Peyer's patch (tissue), 4 donors: ENCODE data around the gene ALB. TPM values are rescaled to one million over a fixed set of nuclear protein-coding genes. Genes with fewer than 3 reads are reported as not detected.

Experiments
- DNase-seq, 3 donors: peaks; one replicate each; pipeline ENCODE4 v3.0.0-alpha.2; 2017 to 2019
- H3K27ac ChIP-seq, 4 donors: fragments of 200-600 bp; sonication (generic); one replicate each; pipeline ENCODE4 v1.5.1; 2016 to 2019
- H3K27me3 ChIP-seq, 2 donors: fragments of 200-600 bp; sonication (generic); one replicate each; pipeline ENCODE4 v1.5.1; 2019
- H3K36me3 ChIP-seq, 3 donors: fragments of 200-600 bp; sonication (generic); one replicate each; pipeline ENCODE4 v1.5.1; 2016 to 2019
- H3K4me1 ChIP-seq, 4 donors: fragments of 200-600 bp; sonication (generic); one replicate each; pipeline ENCODE4 v1.5.1; 2016 to 2019
- H3K4me3 ChIP-seq, 4 donors: fragments of 200-600 bp; sonication (generic); 1 replicate in 3 of 4; 2 replicates in 1 of 4; pipeline ENCODE4 v1.5.1; 2016 to 2019; ENCODE audit warnings: mild to moderate bottlenecking in 1 of 4
- H3K9me3 ChIP-seq, 4 donors: fragments of 200-600 bp; sonication (generic); one replicate each; pipeline ENCODE4 v1.5.1; 2016 to 2019; ENCODE audit warnings: mild to moderate bottlenecking in 1 of 4
- CTCF ChIP-seq, 6 experiments: fragments of 450-650 bp in 4 of 6; fragments of 200-600 bp in 2 of 6; sonication (generic) in 1 of 6; IDR thresholded peaks; one replicate each; pipeline ENCODE4 v1.5.1; 2017 to 2019; ENCODE audit warnings: antibody characterized with exemption in 6 of 6, mild to moderate bottlenecking in 3 of 6, moderate library complexity in 1 of 6
- POLR2A ChIP-seq, 2 donors: fragments of 450-650 bp; IDR thresholded peaks; one replicate each; pipeline ENCODE4 v1.5.1; 2017; ENCODE audit warnings: antibody characterized with exemption in 2 of 2, mild to moderate bottlenecking in 2 of 2, moderate library complexity in 2 of 2
- total RNA-seq, 4 donors: library from RNA; depleted of rRNA; stranded (reverse); fragments of >200 nt; gene quantifications; one replicate each; pipeline ENCODE4 v1.1.0, GENCODE V29; 2016

The ALB gene
- total RNA-seq, 4 donors from 2014 or later, result 0.66 to 2.5 TPM; not detected in 2

- no peak for DNase-seq
- H3K27ac ChIP-seq, result no peak overlapping the region
- H3K4me3 ChIP-seq, result no peak overlapping the region
- no peaks in the 10 kb centered on the region for H3K27me3 ChIP-seq
- no peaks in the 10 kb centered on the region for H3K9me3 ChIP-seq
- H3K4me1 ChIP-seq, result no peaks in the 10 kb centered on the region
- TF ChIP-seq POLR2A (IDR thresholded peaks at IDR 0.05) (no peak), CTCF (IDR thresholded peaks at IDR 0.05) (no peak)
- no peaks in the 10 kb centered on the region for H3K36me3 ChIP-seq
These were observed 10.8 kb downstream of the ALB start for GRCh38 chr4:73414936-73415271.

- no peaks in the 10 kb centered on the region for H3K27me3 ChIP-seq
- H3K36me3 ChIP-seq, result no peaks in the 10 kb centered on the region
These were observed 11.7 kb downstream of the ALB start for GRCh38 chr4:73415807-73416238.

DNA sequence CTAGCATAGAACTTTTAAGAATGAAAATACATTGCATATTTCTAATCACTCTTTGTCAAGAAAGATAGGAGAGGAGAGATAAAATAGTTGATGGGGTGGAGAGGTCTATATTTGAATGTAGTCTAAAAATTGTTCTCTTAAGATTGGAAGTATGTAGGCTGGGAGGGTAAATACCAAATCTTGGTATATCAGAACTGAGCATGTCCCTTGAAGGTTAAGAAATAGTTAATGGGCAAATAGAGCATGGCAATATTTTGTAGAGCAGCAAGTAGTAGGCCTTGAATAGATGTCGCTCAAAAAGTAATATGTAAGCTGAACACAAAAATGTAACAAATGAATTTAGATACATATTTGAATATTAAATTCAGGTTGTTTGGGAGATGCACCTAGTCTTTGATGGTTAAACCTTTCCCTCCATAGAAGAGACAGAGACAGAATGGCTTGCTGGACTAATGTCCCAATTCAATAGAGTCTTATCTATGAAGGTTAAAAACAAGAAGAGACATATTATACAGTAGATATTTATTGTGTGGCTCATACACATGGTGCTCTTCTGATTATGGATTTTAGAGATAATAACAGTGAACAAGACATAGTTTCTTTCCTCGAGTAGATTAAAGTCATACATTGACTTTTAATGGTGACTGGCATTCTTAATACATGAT is 12.5 kb downstream of the ALB start:
- H3K27me3 ChIP-seq, result no peaks in the 10 kb centered on the region
- no peaks in the 10 kb centered on the region for H3K4me1 ChIP-seq
- H3K36me3 ChIP-seq, result no peaks in the 10 kb centered on the region
- TF ChIP-seq POLR2A (IDR thresholded peaks at IDR 0.05) (no peak), CTCF (IDR thresholded peaks at IDR 0.05) (no peak)
- no peak for DNase-seq
- no peak overlapping the region for H3K4me3 ChIP-seq
- no peak overlapping the region for H3K27ac ChIP-seq
- H3K9me3 ChIP-seq, result no peaks in the 10 kb centered on the region

More at GRCh38 chr4:73415807-73416238, 11.7 kb downstream of the ALB start:
- Histone ChIP-seq H3K9me3 (no peaks in the 10 kb centered on the region), H3K4me1 (no peaks in the 10 kb centered on the region), H3K27ac (no peak overlapping the region), H3K4me3 (no peak overlapping the region)
- TF ChIP-seq CTCF (IDR thresholded peaks at IDR 0.05), result no peak
- no peak for TF ChIP-seq POLR2A (IDR thresholded peaks at IDR 0.05)
- no peak for DNase-seq

DNA sequence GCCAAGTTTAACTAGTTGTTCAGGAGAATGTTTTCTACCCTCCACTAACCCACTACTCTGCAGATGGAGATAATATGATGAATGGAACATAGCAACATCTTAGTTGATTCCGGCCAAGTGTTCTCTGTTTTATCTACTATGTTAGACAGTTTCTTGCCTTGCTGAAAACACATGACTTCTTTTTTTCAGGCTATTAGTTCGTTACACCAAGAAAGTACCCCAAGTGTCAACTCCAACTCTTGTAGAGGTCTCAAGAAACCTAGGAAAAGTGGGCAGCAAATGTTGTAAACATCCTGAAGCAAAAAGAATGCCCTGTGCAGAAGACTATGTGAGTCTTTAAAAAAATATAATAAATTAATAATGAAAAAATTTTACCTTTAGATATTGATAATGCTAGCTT is 13.3 kb downstream of the ALB start:
- Histone ChIP-seq H3K4me1 (no peaks in the 10 kb centered on the region), H3K4me3 (no peak overlapping the region), H3K9me3 (no peaks in the 10 kb centered on the region), H3K27ac (no peak overlapping the region), H3K27me3 (no peaks in the 10 kb centered on the region), H3K36me3 (no peaks in the 10 kb centered on the region)
- DNase-seq, result no peak
- TF ChIP-seq CTCF (IDR thresholded peaks at IDR 0.05) (no peak), POLR2A (IDR thresholded peaks at IDR 0.05) (no peak)

DNA sequence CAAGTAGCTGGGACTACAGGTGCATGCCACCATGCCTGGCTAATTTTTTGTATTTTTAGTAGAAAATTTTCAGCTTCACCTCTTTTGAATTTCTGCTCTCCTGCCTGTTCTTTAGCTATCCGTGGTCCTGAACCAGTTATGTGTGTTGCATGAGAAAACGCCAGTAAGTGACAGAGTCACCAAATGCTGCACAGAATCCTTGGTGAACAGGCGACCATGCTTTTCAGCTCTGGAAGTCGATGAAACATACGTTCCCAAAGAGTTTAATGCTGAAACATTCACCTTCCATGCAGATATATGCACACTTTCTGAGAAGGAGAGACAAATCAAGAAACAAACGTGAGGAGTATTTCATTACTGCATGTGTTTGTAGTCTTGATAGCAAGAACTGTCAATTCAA is 13.9 kb downstream of the ALB start:
- H3K4me1 ChIP-seq, result no peaks in the 10 kb centered on the region
- DNase-seq, result no peak

More for the DNA sequence above, 13.9 kb downstream of the ALB start:
- Histone ChIP-seq H3K27me3 (no peaks in the 10 kb centered on the region), H3K9me3 (no peaks in the 10 kb centered on the region), H3K36me3 (no peaks in the 10 kb centered on the region), H3K27ac (no peak overlapping the region), H3K4me3 (no peak overlapping the region)
- TF ChIP-seq POLR2A (IDR thresholded peaks at IDR 0.05) (no peak), CTCF (IDR thresholded peaks at IDR 0.05) (no peak)
